C4-2B (cell line): ENCODE data around the gene CORO2B.

ENCODE experiments used
- CTCF ChIP-seq: fragments of 450-650 bp; conservative IDR thresholded peaks from 2 replicates; pipeline ENCODE4 v1.5.1; 2017; ENCODE audit warnings: mild to moderate bottlenecking
- ZFX ChIP-seq: fragments of 450-650 bp; IDR thresholded peaks from 2 replicates; pipeline ENCODE4 v1.6.1; 2017

- TF ChIP-seq CTCF (no peak), ZFX (no peak)
These were observed 100.0 kb downstream of the CORO2B start for GRCh38 chr15:68678746-68679145.
